BE2C (cell line): Measurements from ENCODE around the gene PLXDC1.
A peak's percentile ranks its signal among the peaks of the same experiment; 100 is the strongest.

Experiments used
- DNase-seq: peaks from one replicate; pipeline ENCODE4 v3.0.0-alpha.2; 2020
- H3K27me3 ChIP-seq: fragments of 250-450 bp; sonication (Bioruptor Pico); 2 replicates; pipeline ENCODE4 v1.5.1; 2020; ENCODE audit warnings: mild to moderate bottlenecking
- H3K36me3 ChIP-seq: fragments of 250-450 bp; sonication (Bioruptor Pico); 2 replicates; pipeline ENCODE4 v1.5.1; 2020; ENCODE audit warnings: mild to moderate bottlenecking
- H3K4me1 ChIP-seq: fragments of 250-450 bp; sonication (Bioruptor Pico); 2 replicates; pipeline ENCODE4 v1.5.1; 2020
- H3K4me3 ChIP-seq: 2 replicates; pipeline ENCODE4 v1.5.1; 2011; ENCODE audit warnings: low read depth, low read length
- H3K9me3 ChIP-seq: fragments of 250-450 bp; sonication (Bioruptor Pico); 2 replicates; pipeline ENCODE4 v1.5.1; 2020
- CTCF ChIP-seq: IDR thresholded peaks from 2 replicates; pipeline ENCODE4 v1.5.1; 2012; ENCODE audit warnings: mild to moderate bottlenecking, low read depth, low read length

The PLXDC1 gene

DNA sequence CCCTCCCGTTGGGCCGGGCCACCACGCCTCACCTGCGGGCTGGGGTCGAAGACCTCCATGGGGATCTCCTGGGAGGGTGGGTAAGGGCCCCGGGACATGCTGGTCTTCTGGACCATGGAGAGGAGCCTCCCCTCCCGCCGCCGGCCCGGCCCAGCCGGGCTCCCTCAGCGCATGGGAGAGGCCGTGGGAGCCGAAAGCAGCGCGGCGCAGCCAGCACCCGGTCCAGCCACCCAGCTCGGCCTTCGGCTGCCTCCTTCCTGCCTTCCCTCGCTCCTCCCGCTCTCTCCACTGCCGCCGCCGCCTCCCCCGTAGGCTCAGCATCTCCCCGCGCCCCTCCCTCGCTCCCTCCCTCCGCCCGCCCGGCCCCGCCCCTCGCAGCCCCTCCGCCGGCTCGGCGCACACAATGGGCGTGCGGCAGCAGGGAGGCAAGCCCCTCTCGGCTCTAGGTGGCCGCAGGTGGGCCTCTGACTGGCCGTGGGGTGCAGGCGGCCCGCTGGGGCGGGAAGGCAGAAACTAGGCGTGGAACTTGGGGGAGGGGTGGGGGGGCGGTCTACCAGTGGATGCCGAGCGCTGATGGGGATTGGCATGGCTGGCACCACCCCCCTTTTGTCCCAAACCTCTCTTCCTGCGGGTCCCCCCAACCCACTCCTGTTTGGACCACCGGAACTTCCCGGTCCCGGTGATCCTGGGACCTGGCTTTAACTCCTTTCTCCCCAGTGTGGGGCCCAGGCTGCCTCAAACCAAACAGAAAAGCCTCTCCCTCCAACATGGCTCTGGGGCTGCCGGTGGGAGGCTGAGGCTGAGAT lies 46.1 kb upstream of the PLXDC1 start, which contains the start of gene CACNB1:
Gene CACNB1, minus strand, starts transcription at position 290 of the 806 bp plus-strand sequence. Its CDS starts 174 bp downstream, at position 116.
- no peak for TF ChIP-seq CTCF
- Histone ChIP-seq H3K36me3 (peaks cover 29% of the 10 kb centered on the region), H3K9me3 (no peaks in the 10 kb centered on the region), H3K4me3 (peak within 1 kb of the TSS; percentile 77), H3K27me3 (no peaks in the 10 kb centered on the region), H3K4me1 (peaks cover 10% of the 10 kb centered on the region; the same call in 1 of the 2 replicates)
- peak; percentile 91 for DNase-seq

DNA sequence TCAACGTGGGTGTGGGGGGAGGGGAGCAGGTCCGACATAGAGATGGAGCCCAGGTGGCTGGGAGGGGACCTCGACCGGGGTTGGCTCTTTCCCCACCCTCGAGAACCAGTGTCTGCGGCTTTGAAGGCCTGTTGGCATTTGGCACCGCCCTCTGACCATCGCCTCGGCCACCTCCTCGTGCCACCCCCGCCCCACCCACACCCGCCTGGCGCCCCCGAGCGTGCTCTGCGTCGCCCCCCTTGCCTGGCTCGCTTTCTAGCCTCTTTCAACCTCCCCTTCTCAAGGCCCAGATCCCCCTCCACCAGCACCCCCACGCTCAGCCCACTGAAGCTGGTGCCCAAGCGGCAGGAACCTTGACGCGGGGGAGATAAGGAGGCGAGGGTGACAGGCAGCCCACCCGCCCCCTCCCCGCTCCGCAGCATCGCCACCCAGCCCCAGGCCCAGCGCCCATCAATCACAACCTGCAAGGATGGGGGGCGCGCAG lies 45.4 kb upstream of the PLXDC1 start:
- Histone ChIP-seq H3K36me3 (peaks cover 27% of the 10 kb centered on the region), H3K4me3 (peak overlapping the region; percentile 77), H3K9me3 (no peaks in the 10 kb centered on the region), H3K4me1 (peaks cover 10% of the 10 kb centered on the region; the same call in 1 of the 2 replicates), H3K27me3 (no peaks in the 10 kb centered on the region)
- DNase-seq: peak; percentile 32
- no peak for TF ChIP-seq CTCF

DNA sequence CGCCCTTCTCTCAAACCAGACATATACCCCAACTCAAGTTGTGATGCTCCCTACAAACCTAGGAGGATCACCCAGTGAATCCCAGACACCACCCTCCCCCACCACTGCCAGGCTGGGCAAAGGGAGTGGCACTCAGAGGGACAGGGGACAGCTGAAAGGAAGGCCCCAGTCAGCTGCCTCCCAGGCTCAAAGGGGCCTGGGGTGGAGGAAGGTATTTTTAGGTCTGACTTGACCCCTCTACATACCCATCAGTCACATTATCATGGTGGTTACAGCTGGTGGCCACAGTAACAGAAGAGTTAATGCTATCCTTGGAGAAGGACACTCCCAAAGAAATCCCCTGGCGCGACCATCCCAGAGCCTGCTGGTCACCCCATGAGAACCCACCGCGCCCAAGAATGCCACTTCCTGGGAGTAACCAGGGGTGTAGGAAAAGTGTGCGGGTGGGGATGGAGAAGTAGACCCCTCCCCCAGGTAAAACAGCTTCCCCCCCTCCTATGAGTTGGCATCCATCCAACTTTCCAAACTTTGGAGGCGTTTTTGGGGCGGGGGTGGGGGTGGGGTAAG lies 44.9 kb upstream of the PLXDC1 start:
- no peak for DNase-seq
- H3K9me3 ChIP-seq: no peaks in the 10 kb centered on the region
- H3K36me3 ChIP-seq: peaks cover 22% of the 10 kb centered on the region
- H3K4me3 ChIP-seq: peak overlapping the region; percentile 77
- H3K27me3 ChIP-seq: no peaks in the 10 kb centered on the region
- TF ChIP-seq CTCF: no peak
- peaks cover 8% of the 10 kb centered on the region; the same call in 1 of the 2 replicates for H3K4me1 ChIP-seq

DNA sequence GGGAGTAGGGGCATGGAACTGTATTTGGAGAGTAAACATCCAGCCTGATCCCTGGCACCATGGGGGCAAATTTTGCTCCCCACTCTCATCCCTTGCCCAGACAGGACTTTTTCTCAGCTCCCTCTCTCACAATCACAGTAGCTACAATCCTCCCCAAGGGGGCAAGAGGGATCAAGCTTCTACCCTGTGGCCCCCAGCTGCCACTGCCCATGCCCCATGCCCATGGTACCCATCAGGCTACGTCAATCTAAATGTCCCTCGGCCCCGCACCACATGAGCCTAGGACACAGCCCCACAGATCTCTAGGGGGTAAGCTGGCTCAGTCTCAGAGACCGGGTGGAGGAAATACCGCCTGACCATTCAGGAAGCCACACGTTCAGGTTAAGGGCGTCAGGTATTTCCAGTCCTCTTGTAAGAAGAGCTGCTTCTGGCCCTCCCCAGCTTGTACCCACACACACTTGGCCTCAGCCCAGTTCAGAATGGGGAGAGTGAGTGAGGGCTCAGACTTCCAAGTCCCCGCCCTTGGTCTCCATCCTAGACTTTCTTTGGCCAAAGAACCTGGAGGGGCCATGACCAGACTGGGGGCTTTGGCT lies 44.2 kb upstream of the PLXDC1 start:
- Histone ChIP-seq H3K9me3 (no peaks in the 10 kb centered on the region), H3K4me1 (peaks cover 8% of the 10 kb centered on the region; the same call in 1 of the 2 replicates), H3K4me3 (no peak overlapping the region; the same call in 1 of the 2 replicates), H3K36me3 (peaks cover 17% of the 10 kb centered on the region), H3K27me3 (no peaks in the 10 kb centered on the region)
- no peak for DNase-seq
- no peak for TF ChIP-seq CTCF

DNA sequence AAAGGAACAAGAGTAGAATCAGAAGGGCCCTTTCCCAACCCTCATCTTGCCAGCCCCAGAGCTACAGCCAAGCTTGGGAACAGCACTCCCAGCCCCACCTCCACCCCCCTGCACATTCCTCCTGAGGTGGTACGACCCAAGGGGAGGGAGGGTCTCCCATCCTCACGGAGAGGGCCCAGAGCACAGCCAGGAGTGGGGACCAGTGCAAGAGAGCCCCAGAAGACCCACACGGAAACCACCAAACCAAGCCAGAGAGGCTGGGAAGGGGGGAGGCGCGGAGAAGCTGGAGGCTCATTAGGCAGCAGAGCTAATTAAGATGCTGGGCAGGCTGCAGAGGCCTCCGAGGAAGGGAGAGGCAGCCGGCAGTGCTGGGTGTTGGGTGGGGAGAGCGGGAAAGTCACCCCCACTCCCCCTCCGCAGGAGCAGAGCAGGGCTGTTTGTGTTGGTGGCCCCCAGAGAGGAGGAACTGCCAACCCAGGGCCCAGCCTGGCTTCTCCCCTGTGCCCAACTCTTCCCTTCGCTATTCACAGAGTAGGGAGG lies 43.6 kb upstream of the PLXDC1 start:
- peaks cover 17% of the 10 kb centered on the region for H3K36me3 ChIP-seq
- peak overlapping the region; percentile 31 for H3K4me3 ChIP-seq
- no peak for TF ChIP-seq CTCF
- no peaks in the 10 kb centered on the region for H3K9me3 ChIP-seq
- no peaks in the 10 kb centered on the region for H3K27me3 ChIP-seq
- DNase-seq: no peak
- peaks cover 8% of the 10 kb centered on the region; the same call in 1 of the 2 replicates for H3K4me1 ChIP-seq
